ENCODE results near the gene PPM1N. TPM values are rescaled to one million over a fixed set of nuclear protein-coding genes. Genes with fewer than 3 reads are reported as not detected.

PPM1N gene
- total RNA-seq, 1 experiment from 2014 or later = 2.5 TPM

DNA sequence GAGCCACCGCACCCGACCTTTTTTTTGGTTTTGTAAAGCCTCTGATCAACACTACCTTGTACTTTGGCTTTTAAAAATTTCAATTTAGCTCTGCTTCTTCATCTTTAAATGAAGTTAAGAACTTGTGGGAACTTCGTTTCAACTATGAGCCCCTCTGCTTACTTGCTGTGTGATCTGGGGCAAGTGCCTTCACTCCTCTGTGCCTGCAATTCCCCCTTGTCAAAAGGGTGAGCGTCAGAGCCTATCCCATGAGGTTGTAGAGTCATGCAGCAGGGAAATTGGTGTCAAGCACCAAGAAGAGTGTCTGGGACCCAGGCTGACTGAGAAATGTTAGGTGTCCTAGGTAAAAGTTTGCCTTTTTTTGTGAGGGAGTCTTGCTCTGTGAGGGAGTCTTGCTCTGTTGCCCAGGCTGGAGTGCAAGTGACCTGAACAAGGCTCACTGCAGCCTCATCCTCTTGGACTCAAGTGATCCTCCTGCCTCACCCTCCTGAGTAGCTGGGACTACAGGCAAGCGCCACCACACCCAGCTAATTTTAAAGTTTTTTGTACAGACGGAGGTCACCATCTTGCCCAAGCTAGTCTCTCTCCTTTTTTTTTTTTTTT lies 14.7 kb downstream of the PPM1N start:
- intact Hi-C loops (cut with micrococcal nuclease) = no loop called here
- H3K4me1 ChIP-seq (ENCODE audit: insufficient read depth, low read length) = peaks cover 22% of the 10 kb centered on the region
- ChIA-PET CTCF (no interaction called here), POLR2A (ENCODE audit: unreplicated experiment) (no interaction called here)
- TF ChIP-seq EZH2phosphoT487 (IDR thresholded peaks at IDR 0.05; ENCODE audit: borderline replicate concordance, low read length) = no peak
- TF ChIP-seq, protein P1, sequence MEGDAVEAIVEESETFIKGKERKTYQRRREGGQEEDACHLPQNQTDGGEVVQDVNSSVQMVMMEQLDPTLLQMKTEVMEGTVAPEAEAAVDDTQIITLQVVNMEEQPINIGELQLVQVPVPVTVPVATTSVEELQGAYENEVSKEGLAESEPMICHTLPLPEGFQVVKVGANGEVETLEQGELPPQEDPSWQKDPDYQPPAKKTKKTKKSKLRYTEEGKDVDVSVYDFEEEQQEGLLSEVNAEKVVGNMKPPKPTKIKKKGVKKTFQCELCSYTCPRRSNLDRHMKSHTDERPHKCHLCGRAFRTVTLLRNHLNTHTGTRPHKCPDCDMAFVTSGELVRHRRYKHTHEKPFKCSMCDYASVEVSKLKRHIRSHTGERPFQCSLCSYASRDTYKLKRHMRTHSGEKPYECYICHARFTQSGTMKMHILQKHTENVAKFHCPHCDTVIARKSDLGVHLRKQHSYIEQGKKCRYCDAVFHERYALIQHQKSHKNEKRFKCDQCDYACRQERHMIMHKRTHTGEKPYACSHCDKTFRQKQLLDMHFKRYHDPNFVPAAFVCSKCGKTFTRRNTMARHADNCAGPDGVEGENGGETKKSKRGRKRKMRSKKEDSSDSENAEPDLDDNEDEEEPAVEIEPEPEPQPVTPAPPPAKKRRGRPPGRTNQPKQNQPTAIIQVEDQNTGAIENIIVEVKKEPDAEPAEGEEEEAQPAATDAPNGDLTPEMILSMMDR (conservative IDR thresholded peaks at IDR 0.05; ENCODE audit: low read depth, low read length) = no peak
- TF ChIP-seq EZH2 (IDR thresholded peaks at IDR 0.05; ENCODE audit: low read length, unreplicated experiment) = no peak
- H3K79me2 ChIP-seq (ENCODE audit: low read length) = peaks cover 83% of the 10 kb centered on the region
- ATAC-seq (no peak), DNase-seq (no peak)
- no peak overlapping the region for H3K4me3 ChIP-seq (ENCODE audit: low read length)
- no peak overlapping the region for H3K27ac ChIP-seq (ENCODE audit: low read length)
- no peak overlapping the region for H2AFZ ChIP-seq (ENCODE audit: low read length)
- H3K9ac ChIP-seq (ENCODE audit: low read length) = no peak overlapping the region
- no peaks in the 10 kb centered on the region for H3K27me3 ChIP-seq (ENCODE audit: low read length)
- no peak overlapping the region for H3K4me2 ChIP-seq (ENCODE audit: low read length)
- H3F3A ChIP-seq (ENCODE audit: low read length, unreplicated experiment) = no peaks in the 10 kb centered on the region
- H4K20me1 ChIP-seq (ENCODE audit: low read length) = peaks cover 16% of the 10 kb centered on the region
- no peaks in the 10 kb centered on the region; the same call in 1 of the 2 replicates for H3K36me3 ChIP-seq (ENCODE audit: low read depth, low read length)
- BruUV-seq (replicated peaks) = no TSS peak
- no peaks in the 10 kb centered on the region for H3K9me3 ChIP-seq (ENCODE audit: low read length)
- H3K9me2 ChIP-seq (replicated peaks; ENCODE audit: low read length) = no peaks in the 10 kb centered on the region

DNA sequence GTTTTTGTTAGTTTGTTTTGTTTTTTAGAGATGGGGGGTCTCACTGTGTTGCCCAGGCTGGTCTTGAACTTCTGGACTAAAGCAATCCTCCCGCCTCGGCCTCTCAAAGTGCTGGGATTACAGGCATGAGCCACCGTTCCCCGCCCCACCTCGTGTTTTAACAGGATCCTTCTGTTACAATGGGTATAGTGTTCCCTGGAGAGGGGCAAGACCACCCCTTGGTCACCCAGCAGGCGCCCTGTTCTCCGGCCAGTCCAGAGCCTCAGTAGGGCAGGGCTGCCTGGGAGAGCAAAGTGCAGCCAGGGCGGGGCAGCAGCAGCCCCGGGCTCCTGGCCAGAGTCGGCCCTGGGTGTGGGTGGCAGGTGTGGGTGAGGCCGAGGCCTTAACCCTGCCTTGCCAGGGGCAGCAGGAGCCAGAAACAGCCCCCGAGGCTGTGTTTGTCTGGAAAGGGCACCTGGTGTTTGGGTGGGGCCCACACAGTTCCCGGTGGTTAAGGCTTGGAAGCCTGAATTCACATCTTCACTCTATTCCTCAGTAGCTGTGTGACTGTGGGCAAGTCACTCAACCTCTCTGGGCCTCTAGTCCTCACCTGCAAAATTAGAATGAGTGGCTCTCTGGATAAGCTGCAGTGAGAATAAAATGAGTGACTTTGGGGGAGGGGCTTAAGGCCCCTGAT lies 16.3 kb downstream of the PPM1N start:
- POLR2A ChIA-PET (ENCODE audit: unreplicated experiment) = no interaction called here
- TF ChIP-seq, protein P1 (conservative IDR thresholded peaks at IDR 0.05; ENCODE audit: low read depth, low read length) = no peak
- TF ChIP-seq EZH2 (IDR thresholded peaks at IDR 0.05; ENCODE audit: low read length, unreplicated experiment) (no peak), EZH2phosphoT487 (IDR thresholded peaks at IDR 0.05; ENCODE audit: borderline replicate concordance, low read length) (no peak)

More for the DNA sequence above, 16.3 kb downstream of the PPM1N start:
- no TSS peak for BruUV-seq (replicated peaks)
- Histone ChIP-seq H3F3A (ENCODE audit: low read length, unreplicated experiment) (no peaks in the 10 kb centered on the region), H3K4me1 (ENCODE audit: insufficient read depth, low read length) (peaks cover 24% of the 10 kb centered on the region), H3K9me3 (ENCODE audit: low read length) (no peaks in the 10 kb centered on the region), H3K4me2 (ENCODE audit: low read length) (peak overlapping the region; percentile 28; the same call in 1 of the 2 replicates), H3K9me2 (replicated peaks; ENCODE audit: low read length) (no peaks in the 10 kb centered on the region), H2AFZ (ENCODE audit: low read length) (no peak overlapping the region), H3K27me3 (ENCODE audit: low read length) (no peaks in the 10 kb centered on the region), H3K4me3 (ENCODE audit: low read length) (no peak overlapping the region), H3K36me3 (ENCODE audit: low read depth, low read length) (no peaks in the 10 kb centered on the region; the same call in 1 of the 2 replicates), H3K79me2 (ENCODE audit: low read length) (peaks cover 67% of the 10 kb centered on the region), H3K9ac (ENCODE audit: low read length) (no peak overlapping the region), H3K27ac (ENCODE audit: low read length) (peak overlapping the region; percentile 16), H4K20me1 (ENCODE audit: low read length) (peaks cover 11% of the 10 kb centered on the region)
- CTCF ChIA-PET = no interaction called here
- DNase-seq (no peak), ATAC-seq (peak; percentile 77)
- intact Hi-C loops (cut with micrococcal nuclease) = no loop called here

Data from PC-3 (cell line).